Endothelial cell of umbilical vein (primary cell): Measurements from ENCODE around the gene AFG1L. TPM values are rescaled to one million over a fixed set of nuclear protein-coding genes. Genes with fewer than 3 reads are reported as not detected.

Experiments used
- BruUV-seq: library from RNA; stranded (reverse); fragments of 400-500 nt; replicated peaks from 2 replicates; lab custom pipeline; 2021; lab: Mats Ljungman, UMichigan
- CTCF ChIA-PET: fragments of 300-600, 350-600 bp; sonication (Branson Sonifier 250); formaldehyde crosslinking; loops from one replicate; lab custom pipeline; 2021; ENCODE audit warnings: antibody characterized with exemption, inconsistent platforms; lab: Charles Lee
- POLR2A ChIA-PET: fragments of 300-600, 350-600 bp; sonication (Branson Sonifier 250); formaldehyde crosslinking; loops from one replicate; lab custom pipeline; 2021; ENCODE audit warnings: antibody characterized with exemption, inconsistent platforms; lab: Charles Lee
- DNase-seq: peaks from one replicate; pipeline ENCODE4 v3.0.0-alpha.2; 2011; ENCODE audit warnings: low read depth, low spot score
- FAIRE-seq: peaks from 2 replicates; lab custom pipeline; 2011; peaks lifted over from hg19 to GRCh38; lab: Jason Lieb, UNC
- H2AFZ ChIP-seq: 2 replicates; pipeline ENCODE4 v1.6.0; 2012; ENCODE audit warnings: low read depth, low read length, control low read depth, inconsistent platforms
- H3K27ac ChIP-seq: 2 replicates; pipeline ENCODE4 v1.5.1; 2011; ENCODE audit warnings: low read depth, mild to moderate bottlenecking, control low read depth, low read length, moderate library complexity; ENCODE audit not compliant: insufficient read depth
- H3K27me3 ChIP-seq, 2 experiments: 2 replicates each; pipeline versions ENCODE4 v1.6.0 to v1.6.1; 2011; ENCODE audit warnings: low read length in 2 of 2, mixed read lengths in 1 of 2; ENCODE audit not compliant: control insufficient read depth in 2 of 2, insufficient read depth in 2 of 2
- H3K36me3 ChIP-seq, 2 experiments: 2 replicates in 1 of 2; 3 replicates in 1 of 2; pipeline ENCODE4 v1.5.1; 2011; ENCODE audit warnings: low read length in 2 of 2, mild to moderate bottlenecking in 1 of 2, moderate library complexity in 1 of 2; ENCODE audit not compliant: control insufficient read depth in 2 of 2, insufficient read depth in 2 of 2; ENCODE audit errors: extremely low read depth in 1 of 2
- H3K4me1 ChIP-seq: 3 replicates; pipeline ENCODE4 v1.5.1; 2011; ENCODE audit warnings: mild to moderate bottlenecking, low read length; ENCODE audit not compliant: control insufficient read depth, insufficient read depth; ENCODE audit errors: extremely low read depth
- H3K4me2 ChIP-seq: 2 replicates; pipeline ENCODE4 v1.6.1; 2011; ENCODE audit warnings: low read length, control low read depth, mixed read lengths; ENCODE audit not compliant: insufficient read depth
- H3K4me3 ChIP-seq, 3 experiments: fragments of 200-600 bp in 1 of 3; sonication (generic), shearing (Covaris generic) in 1 of 3; replicated peaks in 1 of 3; 2 replicates each; pipeline ENCODE4 v1.5.1; 2011 to 2016; ENCODE audit warnings: control low read depth in 3 of 3, low read length in 3 of 3, mild to moderate bottlenecking in 2 of 3, inconsistent platforms in 1 of 3, low read depth in 1 of 3, moderate library complexity in 1 of 3; ENCODE audit not compliant: insufficient read depth in 1 of 3
- H3K79me2 ChIP-seq: 2 replicates; pipeline ENCODE4 v1.6.0; 2012; ENCODE audit warnings: low read length, inconsistent platforms; ENCODE audit not compliant: control insufficient read depth, insufficient read depth
- H3K9ac ChIP-seq: replicated peaks from 2 replicates; pipeline ENCODE3; 2011; ENCODE audit warnings: low read length, control low read depth; ENCODE audit not compliant: insufficient read depth; ENCODE audit errors: extremely low read depth
- H3K9me1 ChIP-seq: replicated peaks from 3 replicates; pipeline ENCODE4 v1.6.0; 2011; ENCODE audit warnings: mild to moderate bottlenecking, low read length; ENCODE audit not compliant: control insufficient read depth, insufficient read depth; ENCODE audit errors: extremely low read depth
- H3K9me3 ChIP-seq: replicated peaks from 2 replicates; pipeline ENCODE4 v1.5.1; 2012; ENCODE audit warnings: low read length, inconsistent platforms; ENCODE audit not compliant: control insufficient read depth, insufficient read depth
- H4K20me1 ChIP-seq: replicated peaks from 2 replicates; pipeline ENCODE3; 2011; ENCODE audit warnings: mild to moderate bottlenecking, low read length; ENCODE audit not compliant: control insufficient read depth, insufficient read depth; ENCODE audit errors: extremely low read depth
- CTCF ChIP-seq, 2 donors: IDR thresholded peaks; 1 replicate in 1 of 2; 2 replicates in 1 of 2; pipeline ENCODE4 v1.5.1; 2011; ENCODE audit warnings: low read length in 2 of 2, mild to moderate bottlenecking in 2 of 2, moderate library complexity in 2 of 2, control low read depth in 1 of 2, inconsistent platforms in 1 of 2, low read depth in 1 of 2; ENCODE audit not compliant: insufficient read depth in 1 of 2; ENCODE audit errors: extremely low read depth in 1 of 2
- EZH2 ChIP-seq: IDR thresholded peaks from 2 replicates; pipeline ENCODE4 v1.6.1; 2012; ENCODE audit warnings: borderline replicate concordance, low read depth, mild to moderate bottlenecking, moderate library complexity, low read length, inconsistent platforms; ENCODE audit not compliant: severe bottlenecking
- GATA2 ChIP-seq: IDR thresholded peaks from 2 replicates; pipeline ENCODE4 v1.7.0; 2011; ENCODE audit warnings: low read depth, mild to moderate bottlenecking, moderate library complexity, mixed read lengths, low read length; ENCODE audit not compliant: insufficient read length, insufficient read depth
- JUN ChIP-seq: IDR thresholded peaks from 2 replicates; pipeline ENCODE4 v1.6.1; 2011; ENCODE audit warnings: borderline replicate concordance, low read depth; ENCODE audit not compliant: insufficient read length, insufficient read depth
- MAX ChIP-seq: IDR thresholded peaks from 2 replicates; pipeline ENCODE4 v1.6.1; 2011; ENCODE audit not compliant: insufficient read depth, insufficient read length
- MYC ChIP-seq: IDR thresholded peaks from one replicate; pipeline ENCODE4 v1.6.1; 2011; ENCODE audit warnings: mild to moderate bottlenecking, low read depth, low read length
- dilution Hi-C: fragments of 300-500 bp; cut with MboI; formaldehyde crosslinking; loops from one replicate; pipeline ENCODE4 v1.15.0; 2019; ENCODE audit warnings: low sequenced_read_pairs; ENCODE audit not compliant: extremely low pct_ligation_motif_present
- intact Hi-C: fragments of 100-400 bp; cut with micrococcal nuclease; formaldehyde crosslinking; loops from one replicate; pipeline ENCODE4 v1.10.0; 2022
- polyA plus RNA-seq, 4 experiments: library from polyadenylated mRNA; depleted of rRNA in 3 of 4; stranded (reverse) in 3 of 4; unstranded in 1 of 4; fragments of >200 nt; gene quantifications; 2 replicates each; pipeline versions ENCODE4 v1.2.1 to v1.2.3, GENCODE V29; 2011 to 2012; ENCODE audit warnings: missing spikeins in 1 of 4
- total RNA-seq: library from RNA; stranded (reverse); gene quantifications from 2 replicates; pipeline ENCODE4 v1.2.3, GENCODE V29; 2021

AFG1L gene
- total and polyA plus RNA-seq, 2 donors (not counting 3 experiments of a cell fraction or from before 2014, with no cell fraction given) = 1.0 to 6.2 TPM

GRCh38 chr6:108417027-108417426, 122.2 kb downstream of the AFG1L start:
- H3K27ac ChIP-seq = no peak overlapping the region
- H3K4me2 ChIP-seq = no peak overlapping the region
- ChIA-PET POLR2A (no interaction called here), CTCF (no interaction called here)
- no peak overlapping the region for H3K9ac ChIP-seq
- no peaks in the 10 kb centered on the region for H3K27me3 ChIP-seq
- no peaks in the 10 kb centered on the region for H3K4me1 ChIP-seq
- H3K4me3 ChIP-seq = no peak overlapping the region
- intact Hi-C loops (no loop called here), dilution Hi-C loops (no loop called here)
- H2AFZ ChIP-seq = no peak overlapping the region
- no peaks in the 10 kb centered on the region for H3K79me2 ChIP-seq
- H4K20me1 ChIP-seq = no peaks in the 10 kb centered on the region
- H3K9me3 ChIP-seq = no peaks in the 10 kb centered on the region
- no TSS peak for BruUV-seq
- no peaks in the 10 kb centered on the region for H3K36me3 ChIP-seq
- TF ChIP-seq MAX (no peak), MYC (no peak), EZH2 (no peak), CTCF (IDR thresholded peaks at IDR 0.05; ENCODE audit: extremely low read depth in 1 of 2, insufficient read depth in 1 of 2, low read depth in 1 of 2, low read length in 2 of 2) (no peak), JUN (no peak), GATA2 (no peak)
- no peaks in the 10 kb centered on the region for H3K9me1 ChIP-seq
- no peak for FAIRE-seq
- DNase-seq = no peak
